Endothelial cell of umbilical vein (primary cell): ENCODE measurements around the gene LRRC53. TPM values are rescaled to one million over a fixed set of nuclear protein-coding genes. Genes with fewer than 3 reads are reported as not detected.

Source experiments
- BruUV-seq: library from RNA; stranded (reverse); fragments of 400-500 nt; replicated peaks from 2 replicates; lab custom pipeline; 2021; lab: Mats Ljungman, UMichigan
- CTCF ChIA-PET: fragments of 300-600, 350-600 bp; sonication (Branson Sonifier 250); formaldehyde crosslinking; loops from one replicate; lab custom pipeline; 2021; ENCODE audit warnings: antibody characterized with exemption, inconsistent platforms; lab: Charles Lee
- POLR2A ChIA-PET: fragments of 300-600, 350-600 bp; sonication (Branson Sonifier 250); formaldehyde crosslinking; loops from one replicate; lab custom pipeline; 2021; ENCODE audit warnings: antibody characterized with exemption, inconsistent platforms; lab: Charles Lee
- DNase-seq: peaks from one replicate; pipeline ENCODE4 v3.0.0-alpha.2; 2011; ENCODE audit warnings: low read depth, low spot score
- FAIRE-seq: peaks from 2 replicates; lab custom pipeline; 2011; peaks lifted over from hg19 to GRCh38; lab: Jason Lieb, UNC
- H2AFZ ChIP-seq: 2 replicates; pipeline ENCODE4 v1.6.0; 2012; ENCODE audit warnings: low read depth, low read length, control low read depth, inconsistent platforms
- H3K27ac ChIP-seq: 2 replicates; pipeline ENCODE4 v1.5.1; 2011; ENCODE audit warnings: low read depth, mild to moderate bottlenecking, control low read depth, low read length, moderate library complexity; ENCODE audit not compliant: insufficient read depth
- H3K27me3 ChIP-seq, 2 experiments: 2 replicates each; pipeline versions ENCODE4 v1.6.0 to v1.6.1; 2011; ENCODE audit warnings: low read length in 2 of 2, mixed read lengths in 1 of 2; ENCODE audit not compliant: control insufficient read depth in 2 of 2, insufficient read depth in 2 of 2
- H3K36me3 ChIP-seq, 2 experiments: 2 replicates in 1 of 2; 3 replicates in 1 of 2; pipeline ENCODE4 v1.5.1; 2011; ENCODE audit warnings: low read length in 2 of 2, mild to moderate bottlenecking in 1 of 2, moderate library complexity in 1 of 2; ENCODE audit not compliant: control insufficient read depth in 2 of 2, insufficient read depth in 2 of 2; ENCODE audit errors: extremely low read depth in 1 of 2
- H3K4me1 ChIP-seq: 3 replicates; pipeline ENCODE4 v1.5.1; 2011; ENCODE audit warnings: mild to moderate bottlenecking, low read length; ENCODE audit not compliant: control insufficient read depth, insufficient read depth; ENCODE audit errors: extremely low read depth
- H3K4me2 ChIP-seq: 2 replicates; pipeline ENCODE4 v1.6.1; 2011; ENCODE audit warnings: low read length, control low read depth, mixed read lengths; ENCODE audit not compliant: insufficient read depth
- H3K4me3 ChIP-seq, 3 experiments: fragments of 200-600 bp in 1 of 3; sonication (generic), shearing (Covaris generic) in 1 of 3; replicated peaks in 1 of 3; 2 replicates each; pipeline ENCODE4 v1.5.1; 2011 to 2016; ENCODE audit warnings: control low read depth in 3 of 3, low read length in 3 of 3, mild to moderate bottlenecking in 2 of 3, inconsistent platforms in 1 of 3, low read depth in 1 of 3, moderate library complexity in 1 of 3; ENCODE audit not compliant: insufficient read depth in 1 of 3
- H3K79me2 ChIP-seq: 2 replicates; pipeline ENCODE4 v1.6.0; 2012; ENCODE audit warnings: low read length, inconsistent platforms; ENCODE audit not compliant: control insufficient read depth, insufficient read depth
- H3K9ac ChIP-seq: replicated peaks from 2 replicates; pipeline ENCODE3; 2011; ENCODE audit warnings: low read length, control low read depth; ENCODE audit not compliant: insufficient read depth; ENCODE audit errors: extremely low read depth
- H3K9me1 ChIP-seq: replicated peaks from 3 replicates; pipeline ENCODE4 v1.6.0; 2011; ENCODE audit warnings: mild to moderate bottlenecking, low read length; ENCODE audit not compliant: control insufficient read depth, insufficient read depth; ENCODE audit errors: extremely low read depth
- H3K9me3 ChIP-seq: replicated peaks from 2 replicates; pipeline ENCODE4 v1.5.1; 2012; ENCODE audit warnings: low read length, inconsistent platforms; ENCODE audit not compliant: control insufficient read depth, insufficient read depth
- H4K20me1 ChIP-seq: replicated peaks from 2 replicates; pipeline ENCODE3; 2011; ENCODE audit warnings: mild to moderate bottlenecking, low read length; ENCODE audit not compliant: control insufficient read depth, insufficient read depth; ENCODE audit errors: extremely low read depth
- CTCF ChIP-seq, 2 donors: IDR thresholded peaks; 1 replicate in 1 of 2; 2 replicates in 1 of 2; pipeline ENCODE4 v1.5.1; 2011; ENCODE audit warnings: low read length in 2 of 2, mild to moderate bottlenecking in 2 of 2, moderate library complexity in 2 of 2, control low read depth in 1 of 2, inconsistent platforms in 1 of 2, low read depth in 1 of 2; ENCODE audit not compliant: insufficient read depth in 1 of 2; ENCODE audit errors: extremely low read depth in 1 of 2
- EZH2 ChIP-seq: IDR thresholded peaks from 2 replicates; pipeline ENCODE4 v1.6.1; 2012; ENCODE audit warnings: borderline replicate concordance, low read depth, mild to moderate bottlenecking, moderate library complexity, low read length, inconsistent platforms; ENCODE audit not compliant: severe bottlenecking
- FOS ChIP-seq: IDR thresholded peaks from 2 replicates; pipeline ENCODE4 v1.6.1; 2011; ENCODE audit warnings: mild to moderate bottlenecking, low read length, moderate library complexity, borderline replicate concordance; ENCODE audit not compliant: insufficient read depth
- GATA2 ChIP-seq: IDR thresholded peaks from 2 replicates; pipeline ENCODE4 v1.7.0; 2011; ENCODE audit warnings: low read depth, mild to moderate bottlenecking, moderate library complexity, mixed read lengths, low read length; ENCODE audit not compliant: insufficient read length, insufficient read depth
- JUN ChIP-seq: IDR thresholded peaks from 2 replicates; pipeline ENCODE4 v1.6.1; 2011; ENCODE audit warnings: borderline replicate concordance, low read depth; ENCODE audit not compliant: insufficient read length, insufficient read depth
- MAX ChIP-seq: IDR thresholded peaks from 2 replicates; pipeline ENCODE4 v1.6.1; 2011; ENCODE audit not compliant: insufficient read depth, insufficient read length
- MYC ChIP-seq: IDR thresholded peaks from one replicate; pipeline ENCODE4 v1.6.1; 2011; ENCODE audit warnings: mild to moderate bottlenecking, low read depth, low read length
- POLR2A ChIP-seq: IDR thresholded peaks from 2 replicates; pipeline ENCODE4 v1.6.1; 2012; ENCODE audit warnings: low read depth, mild to moderate bottlenecking, control low read depth, low read length
- POLR2AphosphoS5 ChIP-seq: IDR thresholded peaks from 2 replicates; pipeline ENCODE4 v1.6.1; 2012; ENCODE audit warnings: low read depth, mild to moderate bottlenecking, control low read depth, low read length, moderate library complexity; ENCODE audit not compliant: insufficient read depth
- dilution Hi-C: fragments of 300-500 bp; cut with MboI; formaldehyde crosslinking; loops from one replicate; pipeline ENCODE4 v1.15.0; 2019; ENCODE audit warnings: low sequenced_read_pairs; ENCODE audit not compliant: extremely low pct_ligation_motif_present
- intact Hi-C: fragments of 100-400 bp; cut with micrococcal nuclease; formaldehyde crosslinking; loops from one replicate; pipeline ENCODE4 v1.10.0; 2022
- polyA plus RNA-seq, 4 experiments: library from polyadenylated mRNA; depleted of rRNA in 3 of 4; stranded (reverse) in 3 of 4; unstranded in 1 of 4; fragments of >200 nt; gene quantifications; 2 replicates each; pipeline versions ENCODE4 v1.2.1 to v1.2.3, GENCODE V29; 2011 to 2012; ENCODE audit warnings: missing spikeins in 1 of 4
- total RNA-seq: library from RNA; stranded (reverse); gene quantifications from 2 replicates; pipeline ENCODE4 v1.2.3, GENCODE V29; 2021

LRRC53 gene
- total and polyA plus RNA-seq, 2 donors (not counting 3 experiments of a cell fraction or from before 2014, with no cell fraction given) = not detected

- dilution Hi-C loops = no loop called here
- Histone ChIP-seq H3K36me3 (no peaks in the 10 kb centered on the region), H3K4me3 (no peak overlapping the region), H3K27me3 (no peaks in the 10 kb centered on the region), H3K4me2 (no peak overlapping the region), H4K20me1 (no peaks in the 10 kb centered on the region), H3K9me3 (no peaks in the 10 kb centered on the region), H3K4me1 (no peaks in the 10 kb centered on the region), H2AFZ (no peak overlapping the region), H3K9me1 (no peaks in the 10 kb centered on the region), H3K27ac (no peak overlapping the region), H3K9ac (no peak overlapping the region), H3K79me2 (no peaks in the 10 kb centered on the region)
- ChIA-PET CTCF (no interaction called here), POLR2A (no interaction called here)
- TF ChIP-seq MYC = no peak
- no peak for TF ChIP-seq JUN
- TF ChIP-seq MAX = no peak
- TF ChIP-seq CTCF (IDR thresholded peaks at IDR 0.05; ENCODE audit: extremely low read depth in 1 of 2, insufficient read depth in 1 of 2, low read depth in 1 of 2, low read length in 2 of 2) = no peak
- TF ChIP-seq FOS = no peak
- TF ChIP-seq EZH2 = no peak
- TF ChIP-seq POLR2AphosphoS5 = no peak
- no peak for TF ChIP-seq POLR2A
- TF ChIP-seq GATA2 = no peak
- intact Hi-C loops = no loop called here
- peak; percentile 34 for DNase-seq
- BruUV-seq = no TSS peak
- no peak for FAIRE-seq
Measured at GRCh38 chr1:74502432-74502831, 10.0 kb downstream of the LRRC53 start.
